Naive thymus-derived CD4-positive, alpha-beta T cell (primary cell): Measurements from ENCODE around the gene JADE2. TPM values are rescaled to one million over a fixed set of nuclear protein-coding genes. Genes with fewer than 3 reads are reported as not detected.

Experiments
- ATAC-seq: fragments of 150-1000 bp; cut with Tn5 transposase; 2 replicates; pipeline ENCODE4 v1.10.0; 2021; ENCODE audit warnings: mild to moderate bottlenecking, moderate library complexity
- CTCF ChIA-PET: fragments of 350-600 bp; sonication (Branson Sonifier 250); formaldehyde crosslinking; loops from one replicate; lab custom pipeline; 2021; ENCODE audit warnings: antibody characterized with exemption; lab: Charles Lee
- POLR2A ChIA-PET: fragments of 350-600 bp; sonication (Branson Sonifier 250); formaldehyde crosslinking; loops from one replicate; lab custom pipeline; 2021; ENCODE audit warnings: antibody characterized with exemption, inconsistent platforms; lab: Charles Lee
- DNase-seq, 9 donors: peaks; one replicate each; pipeline versions ENCODE4 v3.0.0 to v3.0.0-alpha.2; 2020 to 2022; ENCODE audit warnings: mixed read lengths in 1 of 9
- H3K27ac ChIP-seq: one replicate; pipeline ENCODE4 v1.7.0; 2013; ENCODE audit warnings: mild to moderate bottlenecking, low read depth, low read length, moderate library complexity
- H3K27me3 ChIP-seq, 2 donors: one replicate each; pipeline ENCODE4 v1.7.0; 2013; ENCODE audit warnings: low read length in 2 of 2, mild to moderate bottlenecking in 2 of 2, moderate library complexity in 2 of 2; ENCODE audit not compliant: control insufficient read depth in 2 of 2, insufficient read depth in 2 of 2
- H3K36me3 ChIP-seq, 3 experiments: 1 replicate in 2 of 3; 2 replicates in 1 of 3; pipeline ENCODE4 v1.7.0; 2013; ENCODE audit warnings: low read length in 3 of 3, mild to moderate bottlenecking in 3 of 3, moderate library complexity in 1 of 3; ENCODE audit not compliant: insufficient read depth in 3 of 3, control insufficient read depth in 2 of 3
- H3K4me1 ChIP-seq, 2 donors: one replicate each; pipeline ENCODE4 v1.7.0; 2013; ENCODE audit warnings: low read length in 2 of 2, mild to moderate bottlenecking in 2 of 2, moderate library complexity in 1 of 2; ENCODE audit not compliant: control insufficient read depth in 2 of 2, insufficient read depth in 2 of 2
- H3K4me3 ChIP-seq: 2 replicates; pipeline ENCODE4 v1.7.0; 2013; ENCODE audit warnings: mild to moderate bottlenecking, low read length
- H3K9me3 ChIP-seq, 3 experiments: 1 replicate in 2 of 3; 2 replicates in 1 of 3; pipeline ENCODE4 v1.7.0; 2013; ENCODE audit warnings: low read length in 3 of 3; ENCODE audit not compliant: control insufficient read depth in 2 of 3
- H3K27ac Mint-ChIP-seq, 9 donors: one replicate each; pipeline ENCODE4 v1.8.0; 2020 to 2022; ENCODE audit warnings: mixed read lengths in 9 of 9, mild to moderate bottlenecking in 8 of 9, moderate library complexity in 5 of 9, inconsistent platforms in 2 of 9
- H3K27me3 Mint-ChIP-seq, 5 donors: one replicate each; pipeline ENCODE4 v1.8.0; 2021 to 2022; ENCODE audit warnings: mixed read lengths in 5 of 5, mild to moderate bottlenecking in 1 of 5
- H3K36me3 Mint-ChIP-seq, 5 donors: one replicate each; pipeline ENCODE4 v1.8.0; 2020 to 2022; ENCODE audit warnings: mixed read lengths in 5 of 5, mild to moderate bottlenecking in 3 of 5, inconsistent platforms in 1 of 5
- H3K4me1 Mint-ChIP-seq, 7 donors: one replicate each; pipeline ENCODE4 v1.8.0; 2020 to 2022; ENCODE audit warnings: mixed read lengths in 7 of 7, mild to moderate bottlenecking in 3 of 7, inconsistent platforms in 1 of 7
- H3K4me3 Mint-ChIP-seq, 10 donors: one replicate each; pipeline ENCODE4 v1.8.0; 2020 to 2022; ENCODE audit warnings: mild to moderate bottlenecking in 10 of 10, mixed read lengths in 10 of 10, moderate library complexity in 6 of 10, inconsistent platforms in 2 of 10
- H3K9me3 Mint-ChIP-seq, 11 donors: one replicate each; pipeline ENCODE4 v1.8.0; 2020 to 2022; ENCODE audit warnings: mixed read lengths in 11 of 11, mild to moderate bottlenecking in 4 of 11, inconsistent platforms in 1 of 11, moderate library complexity in 1 of 11
- intact Hi-C, 2 donors: fragments of 100-400 bp; cut with micrococcal nuclease; formaldehyde crosslinking; loops; one replicate each; pipeline ENCODE4 v1.15.1; 2023
- polyA plus RNA-seq, 2 donors: library from polyadenylated mRNA; unstranded; fragments of 300-500 nt; fragmentation: Illumina TruSeq; gene quantifications; one replicate each; pipeline ENCODE4 v1.2.3, GENCODE V29; 2021
- total RNA-seq, 6 experiments: library from RNA in 5 of 6; stranded (reverse) in 5 of 6; gene quantifications; 1 replicate in 5 of 6; 2 replicates in 1 of 6; pipeline ENCODE4 v1.2.3 and lab custom pipeline; 2021 to 2026

Gene JADE2
- total and polyA plus RNA-seq, 7 experiments from 2014 or later, result 29.8 to 271 (median 129) TPM

DNA sequence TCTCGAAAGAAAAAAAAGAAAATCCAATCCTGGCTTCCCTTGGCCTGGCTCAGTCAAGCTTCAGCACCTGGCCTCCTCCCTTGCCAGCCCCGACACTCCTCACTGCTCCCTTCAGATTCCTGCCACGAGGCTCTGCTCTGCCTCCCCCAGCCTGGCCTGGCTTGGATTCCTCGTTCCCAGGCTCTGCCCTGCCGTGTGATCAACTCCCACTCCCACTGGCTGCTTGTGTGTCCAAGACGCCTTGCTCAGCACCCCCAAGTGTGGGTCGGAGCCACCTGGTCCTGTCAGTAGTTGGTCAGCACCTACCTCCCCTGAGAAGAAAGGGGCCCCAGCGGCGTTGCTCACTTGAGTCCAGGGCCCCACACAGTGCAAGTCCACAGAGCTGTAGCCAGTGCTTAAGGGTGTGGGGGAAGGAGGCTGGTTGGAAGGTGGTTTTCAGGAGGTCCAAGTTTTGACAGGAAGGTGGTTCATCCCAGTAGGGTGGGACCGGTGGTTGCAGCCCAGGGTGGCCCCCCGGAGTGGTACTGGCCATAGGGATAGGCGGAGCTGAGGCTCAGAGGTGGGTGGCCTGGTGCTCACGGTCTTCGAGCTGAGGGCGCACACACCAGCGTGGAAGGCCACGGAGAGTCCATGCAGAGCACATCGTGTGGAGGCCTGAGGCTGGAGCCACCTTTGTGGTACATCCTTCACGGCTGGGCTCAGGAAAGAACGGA, 46.4 kb downstream of the JADE2 start:
- H3K4me1 Mint-ChIP-seq, result peaks cover 15 to 32% (median 26%) of the 10 kb centered on the region in 7 donors
- H3K9me3 Mint-ChIP-seq, result peaks cover 0 to 1% (median 0%) of the 10 kb centered on the region in 11 donors
- no peak overlapping the region for H3K27ac ChIP-seq
- peaks cover 0 to 3% of the 10 kb centered on the region in 2 donors for H3K4me1 ChIP-seq
- intact Hi-C loops, result no loop called here
- peaks cover 8 to 47% (median 19%) of the 10 kb centered on the region in 5 donors for H3K36me3 Mint-ChIP-seq
- no peak overlapping the region for H3K4me3 Mint-ChIP-seq
- no peak for ATAC-seq
- H3K9me3 ChIP-seq, result no peaks in the 10 kb centered on the region
- CTCF ChIA-PET, result no interaction called here
- peaks cover 29 to 100% (median 49%) of the 10 kb centered on the region in 3 experiments for H3K36me3 ChIP-seq
- no peaks in the 10 kb centered on the region for H3K27me3 ChIP-seq
- H3K27ac Mint-ChIP-seq, result peak overlapping the region in 4 of 9 donors; percentile 36 to 54 (median 46)
- H3K4me3 ChIP-seq, result no peak overlapping the region
- H3K27me3 Mint-ChIP-seq, result no peaks in the 10 kb centered on the region
- POLR2A ChIA-PET, result interaction anchor here (0.6 to 1.2 kb wide), 2 partner anchors 11 to 88 kb away, joined by 3 read pairs; no protein-coding TSS in a partner anchor
- no peak for DNase-seq

- H3K27ac ChIP-seq, result no peak overlapping the region
- ATAC-seq (no peak), DNase-seq (no peak)
- H3K27me3 Mint-ChIP-seq, result no peaks in the 10 kb centered on the region
- H3K27ac Mint-ChIP-seq, result peak overlapping the region in 6 of 9 donors; percentile 12 to 76 (median 54)
- CTCF ChIA-PET, result no interaction called here
- H3K36me3 Mint-ChIP-seq, result peaks cover 8 to 47% (median 19%) of the 10 kb centered on the region in 5 donors
- H3K27me3 ChIP-seq, result no peaks in the 10 kb centered on the region
- intact Hi-C loops, result no loop called here
- H3K9me3 ChIP-seq, result no peaks in the 10 kb centered on the region
- H3K36me3 ChIP-seq, result peaks cover 23 to 100% (median 43%) of the 10 kb centered on the region in 3 experiments
- no peak overlapping the region for H3K4me3 ChIP-seq
- H3K4me1 ChIP-seq, result no peaks in the 10 kb centered on the region
- H3K4me1 Mint-ChIP-seq, result peaks cover 14 to 36% (median 25%) of the 10 kb centered on the region in 7 donors
- H3K9me3 Mint-ChIP-seq, result peaks cover 0 to 1% (median 0%) of the 10 kb centered on the region in 11 donors
- POLR2A ChIA-PET, result interaction anchor here (0.6 to 1.2 kb wide), 2 partner anchors 12 to 26 kb away, joined by 3 read pairs; no protein-coding TSS in a partner anchor
- H3K4me3 Mint-ChIP-seq, result no peak overlapping the region
Measured at GRCh38 chr5:134572811-134573210, 47.3 kb downstream of the JADE2 start.

DNA sequence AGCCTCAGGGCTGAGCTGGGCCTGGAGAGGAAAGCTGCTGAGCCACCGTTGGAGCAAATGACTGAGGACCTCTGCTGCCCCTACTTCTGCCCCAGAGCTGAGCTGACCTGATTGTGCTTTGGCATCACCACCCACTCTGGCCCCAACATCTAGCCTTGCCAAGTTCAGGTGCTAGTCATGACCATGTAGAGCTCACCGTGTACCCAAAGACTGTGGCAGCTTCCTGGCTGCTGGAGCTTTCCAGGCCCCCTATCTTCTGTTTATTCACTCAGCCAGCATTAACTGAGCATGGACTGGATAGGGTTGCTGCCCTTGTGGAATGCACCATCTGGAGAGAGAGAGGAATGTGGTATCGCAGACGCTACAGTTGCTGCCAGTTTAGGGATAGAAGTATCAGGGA, 49.1 kb downstream of the JADE2 start:
- Histone ChIP-seq H3K27ac (no peak overlapping the region), H3K4me3 (no peak overlapping the region), H3K4me1 (no peaks in the 10 kb centered on the region), H3K9me3 (no peaks in the 10 kb centered on the region), H3K36me3 (peaks cover 23 to 100% (median 43%) of the 10 kb centered on the region in 3 experiments), H3K27me3 (no peaks in the 10 kb centered on the region)
- intact Hi-C loops, result no loop called here
- H3K27ac Mint-ChIP-seq, result peak overlapping the region in 2 of 9 donors; percentile 26 to 36
- H3K36me3 Mint-ChIP-seq, result peaks cover 8 to 53% (median 18%) of the 10 kb centered on the region in 5 donors
- H3K27me3 Mint-ChIP-seq, result no peaks in the 10 kb centered on the region
- H3K4me3 Mint-ChIP-seq, result no peak overlapping the region
- ChIA-PET POLR2A (interaction anchor here (0.6 to 1.1 kb wide), 2 partner anchors 43 to 46 kb away, joined by 3 to 4 read pairs; no protein-coding TSS in a partner anchor), CTCF (interaction anchor here (0.9 to 1.2 kb wide), 4 partner anchors 10 to 163 kb away, joined by 3 to 5 read pairs (median 3); partner anchors contain the start of gene CDKN2AIPNL)
- ATAC-seq, result no peak
- peaks cover 0 to 1% (median 0%) of the 10 kb centered on the region in 11 donors for H3K9me3 Mint-ChIP-seq
- peaks cover 5 to 35% (median 23%) of the 10 kb centered on the region in 7 donors for H3K4me1 Mint-ChIP-seq
- no peak for DNase-seq

GRCh38 chr5:134575316-134575715, 49.8 kb downstream of the JADE2 start:
- Histone ChIP-seq H3K9me3 (no peaks in the 10 kb centered on the region), H3K27ac (no peak overlapping the region), H3K4me1 (no peaks in the 10 kb centered on the region), H3K27me3 (no peaks in the 10 kb centered on the region), H3K4me3 (no peak overlapping the region), H3K36me3 (peaks cover 23 to 99% (median 41%) of the 10 kb centered on the region in 3 experiments)
- intact Hi-C loops, result no loop called here
- no peak for ATAC-seq
- peaks cover 8 to 51% (median 13%) of the 10 kb centered on the region in 5 donors for H3K36me3 Mint-ChIP-seq
- ChIA-PET CTCF (interaction anchor here (0.6 to 1.2 kb wide), 4 partner anchors 10 to 963 kb away, joined by 3 read pairs; no protein-coding TSS in a partner anchor), POLR2A (interaction anchor here (0.7 kb wide), 1 partner anchor 198 kb away, joined by 4 read pairs; no protein-coding TSS in a partner anchor)
- no peaks in the 10 kb centered on the region for H3K27me3 Mint-ChIP-seq
- H3K9me3 Mint-ChIP-seq, result peaks cover 0 to 1% (median 0%) of the 10 kb centered on the region in 11 donors
- peaks cover 0 to 32% (median 18%) of the 10 kb centered on the region in 7 donors for H3K4me1 Mint-ChIP-seq
- H3K27ac Mint-ChIP-seq, result peak overlapping the region in 5 of 9 donors; percentile 26 to 73 (median 56)
- H3K4me3 Mint-ChIP-seq, result no peak overlapping the region
- DNase-seq, result no peak

- CTCF ChIA-PET, result interaction anchor here (1.0 to 1.9 kb wide), 4 partner anchors 50 to 273 kb away, joined by 3 to 6 read pairs (median 4); partner anchors contain the start of gene CDKN2AIPNL
- Mint-ChIP-seq H3K36me3 (peaks cover 8 to 42% (median 15%) of the 10 kb centered on the region in 5 donors), H3K9me3 (peaks cover 0 to 1% (median 0%) of the 10 kb centered on the region in 11 donors), H3K27ac (peak overlapping the region in 3 of 9 donors; percentile 36 to 67 (median 62)), H3K4me3 (no peak overlapping the region), H3K4me1 (peaks cover 0 to 27% (median 14%) of the 10 kb centered on the region in 7 donors), H3K27me3 (no peaks in the 10 kb centered on the region)
- DNase-seq, result no peak
- intact Hi-C loops, result loop anchor here (1.0 to 2.0 kb wide), 6 partner anchors 49 to 274 kb away; no protein-coding TSS in a partner anchor
- Histone ChIP-seq H3K4me3 (no peak overlapping the region), H3K4me1 (no peaks in the 10 kb centered on the region), H3K27ac (no peak overlapping the region), H3K27me3 (no peaks in the 10 kb centered on the region), H3K36me3 (peaks cover 13 to 98% (median 39%) of the 10 kb centered on the region in 3 experiments), H3K9me3 (no peaks in the 10 kb centered on the region)
- no peak for ATAC-seq
- POLR2A ChIA-PET, result interaction anchor here (1.0 kb wide), 1 partner anchor 49 kb away, joined by 4 read pairs; no protein-coding TSS in a partner anchor
Measured at GRCh38 chr5:134576386-134577021, 51.0 kb downstream of the JADE2 start.
